Stomach (tissue), 9 donors: ENCODE results near the gene PRLHR. TPM values are rescaled to one million over a fixed set of nuclear protein-coding genes. Genes with fewer than 3 reads are reported as not detected.

Source experiments
- DNase-seq, 2 donors: peaks; one replicate each; pipeline versions ENCODE4 v3.0.0 to v3.0.0-alpha.2; 2013 to 2019
- H3K27ac ChIP-seq, 5 donors: fragments of 200-600 bp in 4 of 5; sonication (generic) in 4 of 5; one replicate each; pipeline ENCODE4 v1.5.1; 2013 to 2019; ENCODE audit warnings: mild to moderate bottlenecking in 1 of 5, moderate library complexity in 1 of 5
- H3K27me3 ChIP-seq, 3 donors: fragments of 200-600 bp; sonication (generic); one replicate each; pipeline ENCODE4 v1.5.1; 2017 to 2019; ENCODE audit warnings: mixed run types in 1 of 3
- H3K36me3 ChIP-seq, 4 donors: fragments of 200-600 bp; sonication (generic); 1 replicate in 3 of 4; 2 replicates in 1 of 4; pipeline ENCODE4 v1.5.1; 2016 to 2019
- H3K4me1 ChIP-seq, 4 donors: fragments of 200-600 bp; sonication (generic); one replicate each; pipeline ENCODE4 v1.5.1; 2016 to 2019
- H3K4me3 ChIP-seq, 4 donors: fragments of 200-600 bp; sonication (generic) in 3 of 4; one replicate each; pipeline ENCODE4 v1.5.1; 2016 to 2019; ENCODE audit warnings: mild to moderate bottlenecking in 1 of 4
- H3K9me3 ChIP-seq, 4 donors: fragments of 200-600 bp; sonication (generic); one replicate each; pipeline ENCODE4 v1.5.1; 2016 to 2019
- EP300 ChIP-seq: sonication (generic); formaldehyde crosslinking; IDR thresholded peaks from one replicate; pipeline ENCODE4 v1.6.1; 2017; ENCODE audit warnings: antibody characterized with exemption
- POLR2A ChIP-seq, 4 donors: fragments of 450-650 bp; IDR thresholded peaks; one replicate each; pipeline ENCODE4 v1.6.1; 2016; ENCODE audit warnings: antibody characterized with exemption in 4 of 4, control low read depth in 2 of 4, mild to moderate bottlenecking in 1 of 4, moderate library complexity in 1 of 4
- POLR2AphosphoS5 ChIP-seq, 3 donors: sonication (generic); formaldehyde crosslinking; IDR thresholded peaks; one replicate each; pipeline ENCODE4 v1.6.1; 2016; ENCODE audit warnings: antibody characterized with exemption in 3 of 3
- WGBS, 5 donors: extraction: QIAGEN DNeasy Blood & Tissue Kit in 3 of 5; methylation state at CpG; one replicate each; pipeline versions ENCODE4 v1.1.5 to v1.1.7; 2013 to 2018; 5-methylcytosine and 5-hydroxymethylcytosine counted together
- intact Hi-C: fragments of 100-400 bp; cut with DNase I; formaldehyde crosslinking; loops from one replicate; pipeline ENCODE4 v1.15.1; 2023; ENCODE audit warnings: low total_unique reads
- polyA plus RNA-seq, 3 donors: library from polyadenylated mRNA; stranded (reverse); fragments of 200-250 nt; gene quantifications; one replicate each; pipeline ENCODE4 v1.2.3, GENCODE V29; 2013
- total RNA-seq, 5 donors: library from RNA; depleted of rRNA; stranded (reverse); fragments of >200 nt; gene quantifications; one replicate each; pipeline versions ENCODE4 v1.1.0 to v1.2.3, GENCODE V29; 2014 to 2016
- TF ChIP-seq, protein P1 (sequence below), 7 experiments: fragments of 450-650 bp in 4 of 7; fragments of 200-600 bp in 3 of 7; sonication (generic) in 3 of 7; IDR thresholded peaks; one replicate each; pipeline ENCODE4 v1.5.1; 2016 to 2019; ENCODE audit warnings: antibody characterized with exemption in 7 of 7, control low read depth in 2 of 7, mild to moderate bottlenecking in 1 of 7
- donor health status: healthy with polysubstance abuse.
- donor health status: Bipolar disorder and iron deficiency.
- donor health status: healthy.

The PRLHR gene
- total and polyA plus RNA-seq, 8 donors = under 0.01 to 0.43 (median 0.21) TPM; not detected in 4

DNA sequence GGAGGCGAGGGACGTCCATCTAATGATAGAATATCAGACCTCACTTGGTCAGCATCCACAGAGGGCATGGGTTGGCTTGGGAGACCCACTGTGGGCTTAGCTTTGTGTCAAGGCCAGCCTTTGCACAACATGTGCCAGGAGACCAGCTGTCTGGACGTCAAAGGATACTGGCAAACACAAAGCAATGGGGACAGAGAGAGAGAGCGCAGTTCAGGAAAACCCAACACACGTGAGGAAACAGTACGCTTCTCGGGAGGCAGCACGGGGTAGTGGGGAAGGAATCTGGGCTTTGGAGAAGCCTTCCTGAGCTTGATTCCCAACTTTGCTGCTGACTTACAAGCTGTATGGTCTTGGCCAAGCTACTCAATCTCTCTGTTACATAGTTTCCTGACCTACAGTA is 14.7 kb downstream of the PRLHR start:
- no peaks in the 10 kb centered on the region for H3K36me3 ChIP-seq
- WGBS, 5 donors = 69 to 81% (median 77%) methylated on average over 8 of the region's 8 CpGs
- no peak for TF ChIP-seq POLR2AphosphoS5 (IDR thresholded peaks at IDR 0.05)
- TF ChIP-seq, protein P1, sequence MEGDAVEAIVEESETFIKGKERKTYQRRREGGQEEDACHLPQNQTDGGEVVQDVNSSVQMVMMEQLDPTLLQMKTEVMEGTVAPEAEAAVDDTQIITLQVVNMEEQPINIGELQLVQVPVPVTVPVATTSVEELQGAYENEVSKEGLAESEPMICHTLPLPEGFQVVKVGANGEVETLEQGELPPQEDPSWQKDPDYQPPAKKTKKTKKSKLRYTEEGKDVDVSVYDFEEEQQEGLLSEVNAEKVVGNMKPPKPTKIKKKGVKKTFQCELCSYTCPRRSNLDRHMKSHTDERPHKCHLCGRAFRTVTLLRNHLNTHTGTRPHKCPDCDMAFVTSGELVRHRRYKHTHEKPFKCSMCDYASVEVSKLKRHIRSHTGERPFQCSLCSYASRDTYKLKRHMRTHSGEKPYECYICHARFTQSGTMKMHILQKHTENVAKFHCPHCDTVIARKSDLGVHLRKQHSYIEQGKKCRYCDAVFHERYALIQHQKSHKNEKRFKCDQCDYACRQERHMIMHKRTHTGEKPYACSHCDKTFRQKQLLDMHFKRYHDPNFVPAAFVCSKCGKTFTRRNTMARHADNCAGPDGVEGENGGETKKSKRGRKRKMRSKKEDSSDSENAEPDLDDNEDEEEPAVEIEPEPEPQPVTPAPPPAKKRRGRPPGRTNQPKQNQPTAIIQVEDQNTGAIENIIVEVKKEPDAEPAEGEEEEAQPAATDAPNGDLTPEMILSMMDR (IDR thresholded peaks at IDR 0.05) = no peak
- TF ChIP-seq POLR2A (IDR thresholded peaks at IDR 0.05) = no peak
- TF ChIP-seq EP300 = no peak
- no peaks in the 10 kb centered on the region for H3K27me3 ChIP-seq
- no peaks in the 10 kb centered on the region for H3K4me1 ChIP-seq
- DNase-seq = no peak
- H3K27ac ChIP-seq = no peak overlapping the region
- intact Hi-C loops = no loop called here
- no peak overlapping the region for H3K4me3 ChIP-seq
- H3K9me3 ChIP-seq = peaks cover 0 to 6% (median 0%) of the 10 kb centered on the region in 4 donors

DNA sequence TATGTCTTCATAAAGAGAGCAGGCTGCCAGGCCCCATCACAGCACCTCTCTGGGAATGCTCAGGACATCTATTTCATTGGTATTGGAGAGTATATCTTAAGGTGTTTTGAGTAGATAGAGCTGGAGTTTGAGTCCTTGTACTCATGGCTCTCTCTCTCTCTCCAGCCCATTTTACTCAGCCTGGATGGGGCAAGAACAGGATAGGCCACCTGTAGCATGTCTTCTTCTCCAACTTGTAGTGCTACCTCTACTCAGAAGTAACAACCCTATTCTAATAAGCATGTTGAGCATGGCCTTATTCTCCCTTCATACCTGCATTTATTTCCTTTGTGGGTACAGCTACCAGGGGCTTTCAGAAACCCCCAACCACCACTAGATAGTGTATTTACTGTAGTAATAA is 21.9 kb downstream of the PRLHR start:
- no peaks in the 10 kb centered on the region for H3K27me3 ChIP-seq
- intact Hi-C loops = no loop called here
- DNase-seq = no peak
- no peak overlapping the region for H3K4me3 ChIP-seq
- H3K9me3 ChIP-seq = no peaks in the 10 kb centered on the region
- peaks cover 0 to 39% (median 28%) of the 10 kb centered on the region in 4 donors for H3K4me1 ChIP-seq
- TF ChIP-seq, protein P1 (IDR thresholded peaks at IDR 0.05) = no peak
- no peak for TF ChIP-seq EP300
- TF ChIP-seq POLR2AphosphoS5 (IDR thresholded peaks at IDR 0.05) = no peak
- TF ChIP-seq POLR2A (IDR thresholded peaks at IDR 0.05) = no peak
- no peaks in the 10 kb centered on the region for H3K36me3 ChIP-seq
- H3K27ac ChIP-seq = no peak overlapping the region

DNA sequence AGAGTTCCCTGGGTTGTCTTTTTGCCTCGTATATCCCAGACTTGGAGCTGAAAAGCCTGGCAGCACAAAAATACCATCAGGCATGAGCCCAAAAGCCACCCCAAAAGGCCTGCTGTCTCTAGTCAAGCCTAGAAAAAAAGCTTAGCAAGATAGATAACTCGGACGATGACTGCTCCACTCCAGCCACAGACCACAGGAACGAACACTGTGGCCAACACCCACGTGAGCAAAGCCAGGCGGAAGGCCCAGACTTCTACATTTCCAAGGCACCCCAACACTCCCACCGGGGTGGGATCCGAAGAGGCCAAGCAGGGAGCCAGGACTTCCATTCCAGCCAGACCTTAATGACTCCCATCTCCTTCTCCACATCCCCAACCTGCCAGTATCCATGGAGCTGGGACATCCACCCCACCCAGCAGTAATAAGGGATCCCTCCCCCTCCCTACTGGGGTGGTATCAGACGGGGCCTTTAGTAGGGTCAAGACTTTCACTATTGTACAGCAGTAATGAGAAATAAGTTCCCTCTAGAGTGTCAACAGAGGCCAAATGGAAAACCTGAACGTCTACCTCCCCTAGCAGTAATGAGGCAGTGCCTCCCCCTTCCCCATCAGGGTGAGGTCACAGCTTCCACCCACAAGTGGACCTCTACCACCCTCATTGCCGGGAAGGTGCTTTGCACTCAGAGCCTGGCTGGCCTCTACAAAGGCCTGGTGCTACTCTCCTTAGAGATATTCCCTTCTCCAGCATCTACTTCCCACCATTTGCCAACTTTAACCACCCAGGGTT is 23.0 kb downstream of the PRLHR start:
- TF ChIP-seq EP300 (no peak), POLR2A (IDR thresholded peaks at IDR 0.05) (no peak), POLR2AphosphoS5 (IDR thresholded peaks at IDR 0.05) (no peak)
- WGBS, 5 donors = 69 to 79% (median 74%) methylated on average over 10 to 11 of the region's 11 CpGs
- Histone ChIP-seq H3K9me3 (no peaks in the 10 kb centered on the region), H3K27ac (peak overlapping the region in 1 of 5 donors; percentile 79), H3K27me3 (no peaks in the 10 kb centered on the region), H3K36me3 (no peaks in the 10 kb centered on the region), H3K4me1 (peaks cover 0 to 44% (median 31%) of the 10 kb centered on the region in 4 donors), H3K4me3 (no peak overlapping the region)
- DNase-seq = no peak
- intact Hi-C loops = no loop called here

DNA sequence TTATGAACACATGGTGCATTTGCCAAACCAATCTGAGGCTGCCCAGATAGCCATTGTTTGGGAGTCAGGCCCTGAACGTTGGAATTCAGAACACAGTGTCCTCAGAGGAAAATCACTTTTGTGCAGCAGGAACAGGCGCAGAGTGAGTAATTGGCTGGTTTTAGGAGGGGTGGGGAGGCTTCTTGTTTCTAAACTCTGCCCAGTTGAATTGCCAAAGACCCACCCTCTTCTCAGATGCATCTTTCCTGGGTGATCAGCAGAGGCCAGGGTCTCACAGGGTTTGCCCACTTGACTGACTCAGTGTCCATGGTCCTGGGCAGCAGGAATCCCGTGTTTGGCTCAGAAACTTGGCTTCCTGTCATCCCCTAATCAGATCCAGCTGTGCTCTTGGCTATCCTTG is 24.3 kb downstream of the PRLHR start:
- TF ChIP-seq POLR2A (IDR thresholded peaks at IDR 0.05) (no peak), POLR2AphosphoS5 (IDR thresholded peaks at IDR 0.05) (peak in 2 of 3 donors; percentile 41 to 78), EP300 (peak; percentile 27)
- TF ChIP-seq, protein P1 (IDR thresholded peaks at IDR 0.05) = no peak
- no peaks in the 10 kb centered on the region for H3K9me3 ChIP-seq
- no peak for DNase-seq
- 22 to 31% (median 28%) methylated on average over 3 of the region's 3 CpGs for WGBS, 5 donors
- H3K4me1 ChIP-seq = peaks cover 0 to 48% (median 31%) of the 10 kb centered on the region in 4 donors
- no peak overlapping the region for H3K4me3 ChIP-seq
- H3K27ac ChIP-seq = peak overlapping the region in 4 of 5 donors; percentile 10 to 79 (median 49)
- H3K27me3 ChIP-seq = no peaks in the 10 kb centered on the region
- no peaks in the 10 kb centered on the region for H3K36me3 ChIP-seq
- intact Hi-C loops = no loop called here

DNA sequence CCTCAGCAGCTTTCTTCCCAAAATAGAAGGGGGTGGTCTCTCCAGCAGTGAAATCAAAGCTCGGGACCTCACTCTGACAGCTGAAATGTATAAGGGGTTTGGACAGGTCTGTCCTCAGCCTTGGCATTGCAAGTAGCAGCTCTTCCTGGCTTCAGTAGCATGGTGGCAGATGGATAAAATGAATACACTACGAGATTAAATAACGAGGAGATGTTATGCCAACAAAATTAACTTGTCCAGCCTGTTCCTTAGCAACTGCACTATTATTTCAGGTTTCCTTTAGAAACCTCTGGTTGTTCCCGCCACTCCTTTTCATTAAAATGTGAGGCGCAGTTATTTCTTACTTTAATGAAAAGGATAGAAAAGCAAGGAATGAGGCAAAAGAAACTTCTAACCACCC is 24.9 kb downstream of the PRLHR start:
- WGBS, 5 donors = 55 to 65% (median 58%) methylated on average over 5 of the region's 5 CpGs
- intact Hi-C loops = no loop called here
- H3K27ac ChIP-seq = peak overlapping the region in 4 of 5 donors; percentile 7 to 79 (median 20)

More for the DNA sequence above, 24.9 kb downstream of the PRLHR start:
- H3K4me1 ChIP-seq = peaks cover 0 to 48% (median 31%) of the 10 kb centered on the region in 4 donors
- no peak overlapping the region for H3K4me3 ChIP-seq
- TF ChIP-seq EP300 = no peak
- no peaks in the 10 kb centered on the region for H3K9me3 ChIP-seq
- no peaks in the 10 kb centered on the region for H3K36me3 ChIP-seq
- no peaks in the 10 kb centered on the region for H3K27me3 ChIP-seq
- DNase-seq = no peak
